CD4-positive, alpha-beta T cell treated with Interleukin-4 for 1 hour (primary cell): ENCODE measurements around the gene SLN.

ENCODE experiments used
- DNase-seq, 2 donors: peaks; one replicate each; pipeline ENCODE4 v3.0.0-alpha.2; 2020 to 2022

Gene SLN

GRCh38 chr11:107682171-107682570 lies 29.7 kb downstream of the SLN start:
- no peak for DNase-seq

- no peak for DNase-seq
Observed at GRCh38 chr11:107679255-107680024, 32.4 kb downstream of the SLN start.

GRCh38 chr11:107678632-107678971 lies 33.3 kb downstream of the SLN start:
- no peak for DNase-seq

GRCh38 chr11:107677924-107678631 lies 33.8 kb downstream of the SLN start:
- no peak for DNase-seq

GRCh38 chr11:107676336-107677057 lies 35.4 kb downstream of the SLN start:
- no peak for DNase-seq

GRCh38 chr11:107675902-107676301 lies 36.0 kb downstream of the SLN start:
- DNase-seq: no peak

GRCh38 chr11:107669893-107670601 lies 41.8 kb downstream of the SLN start:
- DNase-seq: no peak

GRCh38 chr11:107669191-107669740 lies 42.6 kb downstream of the SLN start:
- no peak for DNase-seq

GRCh38 chr11:107666911-107667613 lies 44.8 kb downstream of the SLN start:
- DNase-seq: no peak

GRCh38 chr11:107665018-107665417 lies 46.8 kb downstream of the SLN start:
- DNase-seq: no peak

- no peak for DNase-seq
Observed at GRCh38 chr11:107661656-107662055, 50.2 kb downstream of the SLN start.

GRCh38 chr11:107660066-107660465 lies 51.8 kb downstream of the SLN start:
- no peak for DNase-seq

- no peak for DNase-seq
Observed at GRCh38 chr11:107659310-107659709, 52.5 kb downstream of the SLN start.
